Measurements from ENCODE around the gene CLCN2.

DNA sequence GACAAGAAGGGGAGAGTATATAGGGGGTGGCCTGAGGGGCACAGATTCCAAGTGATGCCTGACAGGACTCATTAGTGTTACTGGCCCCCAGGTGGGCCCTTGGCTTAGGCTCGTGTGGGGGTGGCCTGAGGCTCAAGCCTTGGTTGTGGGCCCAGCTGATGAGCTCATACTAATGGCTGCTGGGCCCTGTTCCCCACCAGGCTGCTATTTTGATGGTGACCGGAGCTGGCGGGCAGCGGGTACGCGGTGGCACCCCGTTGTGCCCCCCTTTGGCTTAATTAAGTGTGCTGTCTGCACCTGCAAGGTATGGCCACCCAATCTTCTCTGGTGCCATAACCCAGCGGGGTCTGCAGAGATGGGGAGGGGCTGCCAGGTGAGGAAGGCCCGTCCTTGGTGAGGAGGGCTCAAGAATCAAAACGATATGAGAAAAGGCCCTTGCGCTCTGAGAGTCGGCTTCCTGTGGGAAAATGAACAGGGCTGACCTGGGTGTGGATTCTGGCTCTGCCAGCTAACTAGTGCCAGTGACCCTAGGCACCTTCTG, 25.8 kb upstream of the CLCN2 start:
- TF ChIP-seq NRF1 (IDR thresholded peaks at IDR 0.05; ENCODE audit: low read depth, low read length) (no peak), SP2 (IDR thresholded peaks at IDR 0.05; ENCODE audit: low read length) (no peak)
- TF ChIP-seq, protein P1, sequence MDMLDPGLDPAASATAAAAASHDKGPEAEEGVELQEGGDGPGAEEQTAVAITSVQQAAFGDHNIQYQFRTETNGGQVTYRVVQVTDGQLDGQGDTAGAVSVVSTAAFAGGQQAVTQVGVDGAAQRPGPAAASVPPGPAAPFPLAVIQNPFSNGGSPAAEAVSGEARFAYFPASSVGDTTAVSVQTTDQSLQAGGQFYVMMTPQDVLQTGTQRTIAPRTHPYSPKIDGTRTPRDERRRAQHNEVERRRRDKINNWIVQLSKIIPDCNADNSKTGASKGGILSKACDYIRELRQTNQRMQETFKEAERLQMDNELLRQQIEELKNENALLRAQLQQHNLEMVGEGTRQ (IDR thresholded peaks at IDR 0.05; ENCODE audit: low read length) = no peak
